ENCODE data around the gene RCAN2.

- TF ChIP-seq CTCF (IDR thresholded peaks at IDR 0.05) = no peak
- no peak for TF ChIP-seq EZH2phosphoT487 (IDR thresholded peaks at IDR 0.05)
Observed at GRCh38 chr6:46510651-46511050, 19.4 kb upstream of the RCAN2 start.
